Effector memory CD4-positive, alpha-beta T cell (primary cell): ENCODE measurements around the gene TRMT5.
A peak's percentile ranks its signal among the peaks of the same experiment; 100 is the strongest.

ENCODE experiments used
- DNase-seq, 3 donors: peaks; one replicate each; pipeline ENCODE4 v3.0.0-alpha.2; 2020
- H3K27ac ChIP-seq: 2 replicates; pipeline ENCODE4 v1.7.0; 2013; ENCODE audit warnings: mild to moderate bottlenecking, low read length, moderate library complexity; ENCODE audit not compliant: insufficient read depth, poor library complexity, severe bottlenecking
- H3K27me3 ChIP-seq: replicated peaks from 2 replicates; pipeline ENCODE4 v1.7.0; 2013; ENCODE audit warnings: mild to moderate bottlenecking, low read length; ENCODE audit not compliant: insufficient read depth, control insufficient read depth, poor library complexity, severe bottlenecking
- H3K36me3 ChIP-seq: 2 replicates; pipeline ENCODE4 v1.7.0; 2013; ENCODE audit warnings: mild to moderate bottlenecking, low read length, moderate library complexity; ENCODE audit not compliant: control insufficient read depth, insufficient read depth
- H3K4me1 ChIP-seq: 2 replicates; pipeline ENCODE4 v1.7.0; 2013; ENCODE audit warnings: low read length, mild to moderate bottlenecking; ENCODE audit not compliant: control insufficient read depth, insufficient read depth, poor library complexity, severe bottlenecking
- H3K4me3 ChIP-seq: 2 replicates; pipeline ENCODE4 v1.7.0; 2013; ENCODE audit warnings: low read length, low read depth, mild to moderate bottlenecking; ENCODE audit not compliant: insufficient read depth, poor library complexity, severe bottlenecking
- H3K9me3 ChIP-seq: 2 replicates; pipeline ENCODE4 v1.7.0; 2013; ENCODE audit warnings: mild to moderate bottlenecking, low read length, moderate library complexity; ENCODE audit not compliant: control insufficient read depth
- total RNA-seq, 3 donors: gene quantifications; one replicate each; lab custom pipeline; 2026; lab: John Stamatoyannopoulos, UW

Gene TRMT5, protein sequence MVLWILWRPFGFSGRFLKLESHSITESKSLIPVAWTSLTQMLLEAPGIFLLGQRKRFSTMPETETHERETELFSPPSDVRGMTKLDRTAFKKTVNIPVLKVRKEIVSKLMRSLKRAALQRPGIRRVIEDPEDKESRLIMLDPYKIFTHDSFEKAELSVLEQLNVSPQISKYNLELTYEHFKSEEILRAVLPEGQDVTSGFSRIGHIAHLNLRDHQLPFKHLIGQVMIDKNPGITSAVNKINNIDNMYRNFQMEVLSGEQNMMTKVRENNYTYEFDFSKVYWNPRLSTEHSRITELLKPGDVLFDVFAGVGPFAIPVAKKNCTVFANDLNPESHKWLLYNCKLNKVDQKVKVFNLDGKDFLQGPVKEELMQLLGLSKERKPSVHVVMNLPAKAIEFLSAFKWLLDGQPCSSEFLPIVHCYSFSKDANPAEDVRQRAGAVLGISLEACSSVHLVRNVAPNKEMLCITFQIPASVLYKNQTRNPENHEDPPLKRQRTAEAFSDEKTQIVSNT
- total RNA-seq: 3.7 to 5.4 (median 4.5) reads per million in 3 donors

DNA sequence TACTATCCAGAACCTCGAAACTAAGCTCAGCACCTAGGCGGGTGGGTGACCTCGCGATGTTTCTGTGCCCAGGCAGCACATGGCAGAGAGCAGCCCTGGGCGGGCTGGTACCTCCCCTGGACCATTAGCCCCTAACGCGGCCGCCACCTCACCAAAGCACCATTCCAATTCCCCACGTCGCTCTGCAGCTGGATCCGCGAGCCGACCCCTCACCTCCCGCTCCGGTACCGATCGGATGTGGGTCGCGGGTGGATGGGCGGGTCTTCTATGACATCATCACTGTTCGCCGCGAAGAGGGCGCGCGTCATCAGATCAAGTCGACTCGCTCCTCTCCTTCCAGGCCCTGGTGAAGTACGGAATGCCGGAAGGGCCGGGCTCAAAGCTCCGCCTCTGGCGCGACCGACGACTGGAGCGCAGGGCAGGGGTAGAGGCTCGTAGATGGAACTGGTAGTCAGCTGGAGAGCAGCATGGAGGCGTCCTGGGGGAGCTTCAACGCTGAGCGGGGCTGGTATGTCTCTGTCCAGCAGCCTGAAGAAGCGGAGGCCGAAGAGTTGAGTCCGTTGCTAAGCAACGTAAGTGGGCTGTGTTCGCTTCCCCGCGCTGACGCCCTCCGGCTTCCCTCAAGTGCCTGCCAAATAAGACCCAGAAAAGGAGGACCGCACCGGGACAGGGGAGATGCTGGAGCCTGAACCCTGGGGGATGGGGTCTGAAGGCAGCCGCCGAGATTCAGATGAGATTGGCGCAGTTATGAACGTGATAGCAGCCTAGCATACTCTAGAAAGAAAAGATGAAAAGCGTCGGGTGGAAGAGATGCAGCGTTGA, at the start of gene TRMT5, which contains the start of gene SLC38A6:
Gene TRMT5 (minus strand): TSS at position 269 of the 822 bp plus-strand sequence. CDS start 106 bp downstream, at position 163.
Gene SLC38A6 (plus strand): TSS at position 435 of the 822 bp plus-strand sequence. CDS start 33 bp downstream, at position 468.
- H3K36me3 ChIP-seq: no peaks in the 10 kb centered on the region
- H3K27me3 ChIP-seq: no peaks in the 10 kb centered on the region
- peak within 1 kb of the TSS; percentile 84 for H3K27ac ChIP-seq
- peaks cover 10% of the 10 kb centered on the region for H3K4me1 ChIP-seq
- H3K9me3 ChIP-seq: no peaks in the 10 kb centered on the region
- peak; percentile 79 to 86 (median 85) for DNase-seq
- peak within 1 kb of the TSS; percentile 97 for H3K4me3 ChIP-seq

- no peaks in the 10 kb centered on the region for H3K4me1 ChIP-seq
- no peak overlapping the region for H3K27ac ChIP-seq
- DNase-seq: no peak
- H3K9me3 ChIP-seq: no peaks in the 10 kb centered on the region
- H3K4me3 ChIP-seq: no peak overlapping the region
- no peaks in the 10 kb centered on the region for H3K36me3 ChIP-seq
- H3K27me3 ChIP-seq: no peaks in the 10 kb centered on the region
Observed at GRCh38 chr14:61026526-61026925, 45.6 kb upstream of the TRMT5 start.

DNA sequence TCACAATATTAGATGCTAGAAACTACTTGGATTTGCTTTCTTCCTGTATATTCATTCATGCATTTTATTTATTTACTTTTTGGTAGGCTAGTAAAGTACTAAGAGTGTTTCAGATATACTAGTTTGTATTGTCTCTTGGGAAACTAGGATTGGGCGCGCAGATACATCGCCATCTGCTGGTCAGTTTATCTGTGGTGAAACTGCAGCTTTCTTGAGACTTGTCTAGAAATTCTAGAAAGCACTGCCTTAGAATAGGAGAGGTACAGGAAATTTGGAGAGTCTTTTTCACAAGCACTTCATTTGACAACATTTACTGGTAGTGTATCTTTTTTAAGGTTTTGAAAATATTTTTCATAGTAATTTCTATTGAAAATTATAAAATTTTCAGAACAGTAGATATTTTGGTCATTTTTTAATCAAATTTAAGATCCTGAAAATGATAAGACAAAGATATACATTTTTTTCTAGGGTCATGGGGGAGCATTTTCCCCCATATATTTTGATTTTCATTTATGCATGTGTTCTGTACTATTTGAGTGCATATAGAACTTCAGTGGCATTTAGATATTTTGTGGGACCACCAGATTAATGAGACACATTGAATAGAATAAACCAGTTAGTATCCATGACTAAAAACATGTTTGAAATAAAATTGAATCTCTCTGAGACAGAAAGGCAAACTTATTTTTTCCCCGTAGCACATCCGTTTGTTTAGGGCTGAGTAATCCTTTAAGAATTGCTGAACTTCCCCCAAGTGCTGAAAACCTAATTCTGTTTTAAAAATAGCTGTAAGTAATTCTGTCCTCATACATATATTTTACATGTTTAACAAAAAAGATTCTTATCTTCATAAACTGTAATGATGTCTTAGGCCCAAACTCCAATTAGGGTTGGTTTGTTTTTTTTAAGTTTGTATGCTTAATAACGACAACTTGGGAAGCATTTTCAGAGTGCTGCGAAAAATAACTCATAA, 44.7 kb upstream of the TRMT5 start:
- no peaks in the 10 kb centered on the region for H3K4me1 ChIP-seq
- H3K4me3 ChIP-seq: no peak overlapping the region
- no peaks in the 10 kb centered on the region for H3K9me3 ChIP-seq
- H3K36me3 ChIP-seq: no peaks in the 10 kb centered on the region
- H3K27me3 ChIP-seq: no peaks in the 10 kb centered on the region
- DNase-seq: peak in 1 of 3 donors; percentile 24
- no peak overlapping the region for H3K27ac ChIP-seq

DNA sequence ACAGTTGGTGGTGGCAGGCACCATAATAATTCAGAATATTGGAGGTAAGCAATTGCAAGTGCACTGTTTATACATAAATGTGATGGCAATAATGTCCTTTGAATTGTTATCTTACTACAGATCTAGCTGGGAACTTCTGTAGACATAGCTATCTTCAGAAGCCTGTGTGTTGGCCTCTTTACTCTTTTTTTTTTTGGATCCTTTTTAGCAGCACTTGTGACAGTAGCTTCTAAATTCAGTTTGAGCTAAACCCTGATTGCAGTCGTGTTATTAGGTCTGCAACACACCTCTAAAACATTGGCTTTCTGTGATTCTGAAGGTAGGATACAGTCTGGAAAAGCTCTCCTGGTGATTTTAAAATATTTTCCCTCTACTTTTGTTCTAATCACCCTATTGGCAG, 38.7 kb upstream of the TRMT5 start:
- H3K9me3 ChIP-seq: no peaks in the 10 kb centered on the region
- no peaks in the 10 kb centered on the region for H3K27me3 ChIP-seq
- no peaks in the 10 kb centered on the region for H3K36me3 ChIP-seq
- no peak overlapping the region for H3K27ac ChIP-seq
- no peak for DNase-seq
- no peaks in the 10 kb centered on the region for H3K4me1 ChIP-seq
- H3K4me3 ChIP-seq: no peak overlapping the region

GRCh38 chr14:61003571-61003970, 22.7 kb upstream of the TRMT5 start:
- Histone ChIP-seq H3K27ac (no peak overlapping the region), H3K27me3 (no peaks in the 10 kb centered on the region), H3K9me3 (no peaks in the 10 kb centered on the region), H3K4me3 (no peak overlapping the region), H3K4me1 (no peaks in the 10 kb centered on the region), H3K36me3 (no peaks in the 10 kb centered on the region)
- DNase-seq: no peak

GRCh38 chr14:60999536-60999935, 18.7 kb upstream of the TRMT5 start:
- Histone ChIP-seq H3K36me3 (no peaks in the 10 kb centered on the region), H3K27me3 (no peaks in the 10 kb centered on the region), H3K4me1 (no peaks in the 10 kb centered on the region), H3K9me3 (no peaks in the 10 kb centered on the region), H3K27ac (no peak overlapping the region), H3K4me3 (no peak overlapping the region)
- DNase-seq: no peak

- H3K4me3 ChIP-seq: no peak overlapping the region
- no peaks in the 10 kb centered on the region for H3K4me1 ChIP-seq
- no peaks in the 10 kb centered on the region for H3K36me3 ChIP-seq
- H3K27me3 ChIP-seq: no peaks in the 10 kb centered on the region
- no peak overlapping the region for H3K27ac ChIP-seq
- DNase-seq: no peak
- no peaks in the 10 kb centered on the region for H3K9me3 ChIP-seq
Observed at GRCh38 chr14:60998617-60999016, 17.7 kb upstream of the TRMT5 start.

GRCh38 chr14:60989599-60989998, 8.7 kb upstream of the TRMT5 start:
- DNase-seq: no peak
- H3K27ac ChIP-seq: no peak overlapping the region
- H3K4me1 ChIP-seq: no peaks in the 10 kb centered on the region
- H3K36me3 ChIP-seq: peaks cover 9% of the 10 kb centered on the region
- H3K9me3 ChIP-seq: no peaks in the 10 kb centered on the region
- H3K27me3 ChIP-seq: no peaks in the 10 kb centered on the region
- H3K4me3 ChIP-seq: no peak overlapping the region

GRCh38 chr14:60986500-60986899, 5.6 kb upstream of the TRMT5 start:
- no peaks in the 10 kb centered on the region for H3K27me3 ChIP-seq
- H3K36me3 ChIP-seq: peaks cover 2% of the 10 kb centered on the region
- peaks cover 9% of the 10 kb centered on the region for H3K4me1 ChIP-seq
- H3K9me3 ChIP-seq: no peaks in the 10 kb centered on the region
- no peak for DNase-seq
- H3K27ac ChIP-seq: no peak overlapping the region
- no peak overlapping the region for H3K4me3 ChIP-seq
